OCI-M1 (cell line): ENCODE measurements around the gene FOXS1.
A peak's percentile ranks its signal among the peaks of the same experiment; 100 is the strongest.

Experiments used
- DNase-seq: peaks from one replicate; lab custom pipeline; 2025; lab: John Stamatoyannopoulos, UW

The FOXS1 gene

DNA sequence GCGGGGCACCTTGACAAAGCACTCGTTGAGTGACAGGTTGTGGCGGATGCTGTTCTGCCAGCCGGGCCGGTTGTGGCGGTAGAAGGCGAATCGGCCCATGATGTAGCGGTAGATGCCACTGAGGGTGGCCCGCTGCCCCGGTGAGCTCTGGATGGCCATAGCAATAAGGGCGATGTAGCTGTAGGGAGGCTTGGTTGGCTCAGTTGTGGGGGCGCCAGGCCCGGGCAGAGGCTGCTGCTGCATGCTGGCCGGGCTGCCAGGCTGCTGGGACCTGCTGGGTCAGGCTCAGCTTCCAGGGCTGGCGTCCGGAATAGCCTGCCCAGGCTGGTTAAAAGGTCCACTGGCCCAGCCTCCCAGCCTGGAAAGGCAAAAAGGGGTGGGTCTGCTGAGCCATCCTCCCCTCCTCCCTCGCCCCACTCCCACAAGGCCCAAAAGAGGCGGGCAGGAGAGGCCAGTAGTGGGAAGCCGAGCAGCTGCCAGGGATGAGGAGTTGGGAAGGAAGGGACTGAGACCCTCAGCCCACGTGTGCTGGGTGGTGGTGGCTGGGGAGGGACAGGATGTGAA is at the start of gene FOXS1:
FOXS1 (minus strand) TSS at position 305 of the 564 bp plus-strand sequence; CDS start at position 243, 62 bp downstream.
- DNase-seq = no peak

DNA sequence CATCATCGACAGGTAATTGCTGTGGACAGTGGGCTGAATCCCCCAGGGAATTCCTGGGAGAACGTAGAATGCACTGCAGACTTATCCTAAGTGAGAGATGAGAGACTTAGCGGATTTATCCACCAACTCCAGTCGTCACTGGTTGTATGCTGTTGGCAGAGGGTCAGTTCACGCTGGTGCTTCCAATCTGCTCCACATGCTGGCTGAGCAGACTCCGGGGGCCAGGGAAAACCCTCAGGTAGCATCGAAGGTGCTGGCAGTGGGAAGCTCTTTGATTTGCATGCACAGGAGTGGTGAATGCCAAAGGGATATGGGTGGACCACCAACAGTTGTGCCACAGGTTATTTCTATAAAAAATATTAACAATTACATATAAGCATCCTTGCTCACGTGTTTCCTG is 45.2 kb upstream of the FOXS1 start:
- no peak for DNase-seq

DNA sequence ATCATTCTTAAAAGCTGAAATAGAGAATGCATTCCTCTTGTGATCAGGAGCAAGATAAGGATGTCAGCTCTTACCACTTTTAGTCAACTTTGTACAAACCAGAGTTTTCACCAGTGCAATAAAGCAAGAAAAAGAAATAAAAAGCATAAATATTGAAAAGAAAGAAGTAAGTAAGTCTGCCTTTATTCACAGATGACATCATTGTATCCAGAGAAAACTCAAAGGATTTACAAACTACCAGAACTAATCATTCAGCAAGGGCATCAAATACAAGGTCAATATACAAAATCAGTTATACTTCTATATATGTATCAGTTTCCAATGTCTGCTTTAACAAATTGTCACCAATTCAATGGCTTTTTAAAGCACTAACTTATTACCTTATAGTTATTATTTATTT is 38.4 kb upstream of the FOXS1 start:
- no peak for DNase-seq

DNA sequence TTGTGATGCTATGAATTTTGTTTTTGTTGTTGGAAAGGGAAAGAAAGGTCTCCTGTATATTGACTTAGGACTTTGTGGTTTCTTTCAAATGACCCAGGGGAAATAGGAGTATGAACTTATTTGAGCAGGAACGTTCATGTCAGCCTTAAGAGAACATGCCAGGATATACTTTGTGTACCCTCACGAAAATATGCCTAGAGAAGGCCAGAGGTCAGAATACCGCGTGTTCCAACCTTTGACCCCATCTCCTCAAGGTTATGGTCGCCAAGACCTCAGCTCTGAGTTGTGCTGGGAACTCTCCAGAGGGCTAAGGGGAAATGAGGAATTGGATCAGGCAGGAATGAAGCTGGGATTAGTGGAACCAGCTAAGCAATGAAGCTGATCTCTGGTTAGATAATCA is 36.5 kb upstream of the FOXS1 start:
- no peak for DNase-seq

DNA sequence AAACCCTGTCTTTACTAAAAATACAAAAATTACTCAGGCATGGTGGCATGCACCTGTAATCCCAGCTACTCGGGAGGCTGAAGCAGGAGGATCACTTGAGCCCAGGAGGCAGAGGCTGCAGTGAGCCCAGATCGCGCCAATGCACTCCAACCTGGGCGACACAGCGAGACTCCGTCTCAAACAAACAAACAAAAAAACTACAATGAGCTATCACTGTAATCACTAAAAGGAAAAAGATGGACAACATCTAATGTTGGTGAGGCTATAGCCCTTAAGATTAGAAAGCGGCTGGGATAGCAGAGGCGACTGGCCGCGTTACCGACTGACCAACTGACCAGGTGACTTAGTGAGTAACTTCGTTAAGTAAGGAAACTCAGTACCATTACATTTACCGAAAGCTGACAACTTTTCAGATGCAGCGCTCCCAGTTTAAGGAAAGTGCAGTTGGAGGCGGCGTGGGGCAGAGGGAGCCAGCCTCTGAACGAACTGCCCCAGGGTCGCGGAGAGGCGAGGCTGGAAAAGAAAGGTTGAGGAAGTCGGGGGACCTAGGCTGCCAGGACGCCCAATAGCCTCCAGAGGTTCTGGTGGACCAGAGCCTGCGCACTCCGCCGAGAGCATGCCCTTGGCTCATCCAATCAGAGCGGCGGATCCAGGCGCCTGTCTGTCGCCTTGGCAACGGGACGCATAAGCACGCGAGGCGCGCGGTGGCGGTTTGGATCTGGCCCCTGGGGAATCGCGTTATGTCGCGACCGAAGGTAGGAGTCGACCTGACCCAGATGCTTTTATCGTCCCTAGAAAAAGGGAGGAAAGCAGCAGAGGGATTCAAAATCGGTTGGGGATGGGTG is 34.0 kb upstream of the FOXS1 start:
- peak; percentile 91 for DNase-seq

DNA sequence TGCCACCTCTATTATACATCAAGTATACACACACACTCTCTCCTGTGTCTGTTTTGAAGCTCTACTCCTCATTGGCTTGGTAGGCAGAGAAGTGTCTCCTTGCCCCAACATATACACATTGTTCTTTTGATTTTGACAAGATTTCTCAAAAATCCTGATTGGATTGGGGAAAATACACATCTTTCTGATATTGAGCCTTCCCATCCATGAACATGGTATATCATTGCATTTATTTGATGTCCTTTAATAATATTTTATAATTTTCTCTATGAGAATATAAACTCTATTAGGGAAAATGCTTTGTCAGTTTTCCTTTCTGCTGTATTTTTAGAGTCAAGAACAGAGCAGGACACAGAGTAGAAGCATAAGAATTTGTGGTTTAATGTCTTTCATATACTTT is 32.3 kb upstream of the FOXS1 start:
- DNase-seq = no peak

DNA sequence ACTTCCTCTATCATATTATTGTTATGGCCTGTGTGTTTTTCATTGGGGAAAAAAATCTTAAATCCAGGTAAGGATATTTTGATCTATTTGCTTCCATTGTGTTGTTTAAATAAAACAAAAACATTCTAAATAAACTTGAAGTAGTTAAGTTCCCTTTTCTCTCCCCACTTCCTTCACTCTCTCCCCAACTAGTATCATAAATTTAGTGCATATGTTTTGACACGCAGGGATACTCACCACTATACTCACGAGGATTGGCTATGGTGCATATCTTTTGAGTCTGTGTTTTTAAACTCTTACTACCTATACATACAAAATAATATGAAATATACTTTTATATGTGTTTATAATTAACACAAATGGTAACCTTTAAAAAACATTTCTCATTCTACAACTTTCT is 30.3 kb upstream of the FOXS1 start:
- peak; percentile 6 for DNase-seq

DNA sequence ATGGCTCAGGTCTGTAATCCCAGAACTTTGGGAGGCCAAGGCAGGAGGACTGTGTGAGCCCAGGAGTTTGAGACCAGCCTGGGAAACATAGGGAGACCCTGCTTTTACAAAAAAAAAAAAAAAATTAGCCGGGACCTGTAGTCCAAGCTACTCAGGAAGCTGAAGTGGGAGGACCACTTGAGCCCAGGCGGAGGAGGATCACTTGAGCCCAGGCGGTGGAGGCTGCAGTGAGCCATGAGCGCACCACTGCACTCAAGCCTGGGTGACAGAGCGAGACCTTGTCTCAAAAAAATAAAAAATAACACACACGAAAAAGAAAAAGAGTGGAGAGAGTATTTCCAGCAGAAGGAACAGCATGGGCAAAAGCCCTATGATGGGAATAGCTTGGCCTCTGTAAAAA is 27.0 kb upstream of the FOXS1 start:
- no peak for DNase-seq

DNA sequence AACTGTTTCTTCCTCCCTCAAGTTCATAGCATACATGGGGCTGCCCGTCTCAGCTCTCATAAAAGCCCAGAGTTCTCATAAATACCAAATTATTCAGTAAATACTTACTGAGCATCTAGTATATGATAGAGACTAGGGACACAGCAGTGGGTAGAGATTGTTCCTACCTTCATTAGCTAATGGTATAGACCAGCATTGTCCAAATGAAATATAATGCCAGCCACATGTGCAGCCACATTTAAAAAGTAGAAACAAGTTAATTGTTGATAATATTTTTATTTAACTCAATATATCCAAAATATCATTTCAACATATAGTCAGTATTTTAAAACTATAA is 26.2 kb upstream of the FOXS1 start:
- DNase-seq = no peak

DNA sequence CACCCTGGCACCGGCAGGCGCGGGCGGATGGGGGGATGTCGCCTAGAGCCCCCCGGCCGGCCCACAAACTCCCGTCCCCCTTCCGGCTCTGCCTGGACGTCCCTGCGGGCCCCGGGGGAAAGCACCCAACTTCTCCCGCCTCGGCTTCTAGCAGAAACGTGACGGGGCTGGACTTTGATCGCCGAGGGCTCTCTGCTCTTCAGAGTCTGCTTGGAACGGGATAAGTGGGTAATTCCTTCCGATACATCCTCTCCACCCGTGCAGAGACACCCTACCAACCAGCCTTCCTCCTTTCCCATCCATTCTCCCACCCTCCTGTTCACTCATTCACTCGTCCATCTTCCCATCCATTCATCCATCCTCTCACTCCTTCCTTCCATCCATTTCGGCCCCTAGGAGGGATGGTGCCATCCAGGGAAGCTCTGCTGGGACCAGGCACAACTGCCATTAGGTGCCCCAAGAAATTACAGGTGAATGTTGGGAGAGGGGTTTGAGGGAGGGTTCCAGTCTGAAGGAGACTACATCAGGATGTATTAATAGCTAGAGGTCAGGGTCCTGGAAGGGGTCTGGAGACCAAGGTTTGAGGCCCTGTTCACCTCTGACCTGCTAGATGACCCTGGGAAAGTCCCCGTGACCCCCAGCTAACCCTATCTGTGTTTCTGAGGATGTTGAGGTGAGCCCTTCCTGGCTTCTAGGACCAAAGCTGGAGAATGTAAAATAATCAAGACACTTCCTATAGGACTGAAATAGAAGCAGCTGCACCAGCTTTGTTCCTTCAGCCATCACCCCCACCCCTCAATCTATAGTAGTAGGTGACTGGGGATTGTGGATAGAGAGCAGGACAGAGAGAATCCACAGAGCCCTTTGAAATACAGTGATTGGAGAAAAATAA is 25.6 kb upstream of the FOXS1 start:
- no peak for DNase-seq

DNA sequence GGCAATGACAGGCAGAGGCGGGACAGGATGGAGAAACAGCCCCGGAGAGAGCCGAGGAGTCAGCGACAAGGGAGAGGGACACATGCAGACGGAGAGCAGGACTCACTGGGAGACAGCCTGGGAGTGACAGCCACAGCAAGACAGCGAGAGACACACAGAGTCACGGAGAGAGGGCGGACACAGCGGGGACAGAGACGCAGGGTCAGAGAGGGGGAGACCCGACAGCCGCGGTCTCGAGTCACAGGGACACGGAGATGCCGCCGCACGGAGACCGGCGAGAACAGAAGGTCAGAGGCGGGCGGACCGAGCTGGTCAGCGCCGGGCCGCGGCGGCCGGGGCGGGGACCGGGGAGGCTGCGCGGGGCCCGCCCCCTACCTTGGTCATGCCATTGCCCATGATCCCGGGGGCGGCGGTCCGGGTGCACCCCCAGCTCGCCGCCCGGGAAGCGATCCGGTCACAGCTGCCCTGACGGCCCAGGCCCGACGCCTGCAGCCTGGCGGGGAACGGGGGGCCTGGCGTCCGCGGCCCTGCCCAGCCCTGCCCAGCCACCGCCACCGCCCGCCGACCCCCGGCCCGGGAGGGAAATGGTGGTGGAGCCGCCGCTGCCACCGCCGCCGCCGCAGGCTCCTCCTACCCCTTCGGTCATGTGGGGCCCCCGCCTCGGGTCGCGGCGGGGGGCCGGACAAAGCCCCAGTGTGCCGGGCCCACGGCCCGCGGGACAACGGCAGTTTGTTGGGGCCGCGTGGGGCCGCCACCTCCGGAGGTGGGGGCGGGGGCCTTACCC is 24.7 kb upstream of the FOXS1 start, which contains the start of the genes DUSP15 and TTLL9:
DUSP15 (minus strand) TSS at position 586 of the 784 bp plus-strand sequence; CDS start at position 396, 190 bp downstream.
TTLL9 (plus strand) TSS at position 693 of the 784 bp plus-strand sequence. CDS start 493 bp downstream, outside the sequence.
- DNase-seq = no peak

DNA sequence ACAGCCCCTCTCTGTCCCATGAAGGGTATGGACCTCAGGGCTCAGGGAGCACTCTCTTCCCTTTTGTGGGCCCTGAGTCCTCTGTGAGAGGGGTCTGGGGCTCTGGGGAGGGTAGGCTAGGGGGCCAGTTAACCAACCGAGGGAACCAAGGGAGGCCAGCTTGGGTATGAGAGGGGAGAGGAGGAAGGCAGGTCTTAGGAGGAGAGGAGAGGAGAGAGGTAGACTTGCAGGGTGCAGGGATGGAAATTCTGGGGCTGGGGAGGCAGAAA is 24.2 kb upstream of the FOXS1 start:
- no peak for DNase-seq

DNA sequence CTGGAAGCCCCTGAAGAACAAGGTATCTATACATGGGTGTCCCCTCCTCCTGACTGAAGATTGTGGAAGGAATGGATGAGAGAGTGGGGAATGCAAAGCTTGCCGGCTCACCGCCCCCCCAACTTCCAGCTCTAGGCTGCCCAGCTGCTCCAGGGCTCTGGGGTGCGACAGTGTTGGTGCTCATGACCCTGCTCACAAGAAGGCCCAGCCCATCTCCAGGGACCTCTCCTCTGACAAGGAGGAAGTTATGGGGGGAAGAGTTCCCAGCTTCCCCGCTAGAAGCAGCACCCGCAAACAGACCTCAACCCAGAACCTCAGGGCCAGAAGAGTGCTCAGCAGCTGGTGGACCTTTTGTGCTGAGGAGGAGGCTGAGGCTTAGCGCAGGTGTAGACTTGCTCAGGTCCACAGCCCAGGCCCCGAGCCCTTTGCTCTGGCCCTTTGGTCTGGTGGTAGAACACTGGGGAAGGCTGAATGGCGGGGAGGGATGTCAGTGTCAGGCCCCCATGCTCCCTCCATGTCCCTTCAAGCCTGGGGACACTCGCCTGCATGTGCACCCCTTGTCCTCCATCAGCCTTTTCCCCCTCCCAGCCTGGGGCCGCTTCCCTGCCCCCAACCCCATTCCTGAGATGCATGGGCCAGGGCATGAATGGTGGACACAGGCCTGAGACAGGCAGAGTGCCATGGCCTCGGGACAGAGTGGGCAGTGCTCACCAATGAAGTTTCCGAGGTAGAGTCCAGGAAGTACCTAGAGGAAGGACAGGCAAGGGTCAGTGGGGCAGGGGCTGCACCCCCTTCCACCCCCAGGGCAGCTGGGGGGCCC is 23.7 kb upstream of the FOXS1 start:
- DNase-seq = no peak

DNA sequence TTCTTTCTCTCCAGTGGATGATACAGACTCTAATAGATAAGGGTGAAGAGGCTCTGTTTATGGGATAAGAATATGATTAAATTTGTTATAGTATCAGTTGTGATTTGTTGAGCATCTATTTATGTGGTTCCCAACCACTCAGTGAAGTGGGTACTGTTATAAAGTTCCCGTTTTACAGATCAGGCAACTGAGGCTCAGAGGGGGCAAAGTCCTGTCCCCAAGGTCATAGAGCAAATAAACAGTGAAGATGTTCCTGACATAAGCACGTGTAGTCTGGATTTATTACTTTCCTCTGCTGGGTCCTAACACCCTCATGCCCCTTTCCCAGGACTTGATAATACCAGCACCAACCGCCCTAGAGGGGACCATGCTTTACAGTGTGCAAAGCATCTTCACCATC is 20.8 kb upstream of the FOXS1 start:
- DNase-seq = no peak

DNA sequence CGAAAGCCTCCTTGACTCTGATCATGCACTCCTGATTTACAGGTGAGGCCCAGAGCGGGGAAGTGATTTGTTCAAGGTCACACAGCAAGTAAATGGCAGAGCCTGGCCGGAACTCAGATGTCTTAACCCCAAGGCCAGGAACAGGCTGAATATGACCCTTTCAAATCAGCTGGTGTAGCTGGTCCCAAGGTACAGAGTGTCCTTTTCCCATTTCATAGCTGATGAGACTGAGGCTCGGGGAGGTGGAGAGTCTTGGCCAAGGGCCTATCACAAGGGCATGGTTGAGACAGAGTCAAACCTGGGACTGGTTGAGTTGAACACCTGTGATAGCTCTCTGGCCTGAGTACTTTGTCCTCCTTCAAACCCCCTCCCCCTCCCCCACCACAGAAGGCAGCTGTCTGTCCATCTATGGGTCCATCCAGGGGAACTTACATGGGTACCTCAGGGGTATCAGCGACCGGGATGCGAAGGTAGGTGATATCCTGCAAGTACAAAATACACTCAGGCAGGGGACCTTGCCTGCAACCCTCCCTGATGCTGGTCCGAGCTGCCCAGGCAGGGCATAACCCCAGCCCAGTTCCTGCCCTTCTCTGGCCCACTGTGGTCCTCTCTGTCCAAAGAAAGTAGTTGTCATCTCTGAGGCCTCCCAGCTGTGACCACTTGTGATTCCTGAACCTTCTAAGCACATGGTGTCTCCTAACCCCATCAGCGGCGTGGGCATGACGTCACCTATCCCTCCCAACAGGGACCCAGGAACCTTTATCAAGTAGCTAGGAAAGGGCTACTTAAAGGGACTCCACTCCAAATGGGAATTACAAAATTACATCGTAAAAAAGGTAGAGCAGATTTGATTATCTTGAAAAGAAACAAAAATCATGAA is 19.4 kb upstream of the FOXS1 start:
- no peak for DNase-seq

DNA sequence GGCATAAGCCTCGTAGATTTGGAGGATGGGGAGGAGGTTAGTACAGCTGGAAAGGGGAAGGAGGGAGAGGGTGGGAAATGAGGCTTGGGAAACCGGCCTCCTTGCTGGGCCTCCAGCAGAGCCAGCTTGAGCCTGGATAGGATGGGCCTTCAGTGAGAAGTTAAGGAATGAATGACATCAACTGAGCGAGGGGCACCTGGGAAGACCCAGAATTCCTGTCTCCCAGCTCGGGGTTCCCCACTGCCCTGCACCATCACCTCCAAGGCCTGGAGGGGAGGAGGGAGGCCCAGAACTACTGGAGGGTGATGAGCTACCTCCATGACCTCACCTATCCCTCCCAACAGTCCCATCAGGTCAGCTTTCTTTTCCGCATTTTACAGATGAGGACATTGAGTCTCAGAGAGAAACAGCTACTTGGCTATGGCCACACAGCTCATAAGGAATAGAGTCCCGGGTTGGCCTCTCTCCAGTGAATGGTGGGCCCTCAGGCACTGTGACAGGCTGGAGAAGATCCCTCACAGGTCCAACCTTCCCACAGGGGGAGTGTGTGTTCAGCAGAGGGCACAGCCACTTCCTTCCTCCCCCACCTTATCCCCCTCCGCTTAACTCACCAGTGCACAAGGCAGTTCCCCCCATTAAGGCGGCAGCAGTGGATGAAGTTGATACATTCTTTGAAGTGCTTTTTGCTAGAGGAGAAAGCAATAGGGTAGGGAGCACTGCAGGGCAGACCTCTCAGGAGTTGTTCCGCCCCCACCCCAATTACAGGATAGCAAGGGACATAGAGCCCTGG is 18.1 kb upstream of the FOXS1 start:
- DNase-seq = no peak

DNA sequence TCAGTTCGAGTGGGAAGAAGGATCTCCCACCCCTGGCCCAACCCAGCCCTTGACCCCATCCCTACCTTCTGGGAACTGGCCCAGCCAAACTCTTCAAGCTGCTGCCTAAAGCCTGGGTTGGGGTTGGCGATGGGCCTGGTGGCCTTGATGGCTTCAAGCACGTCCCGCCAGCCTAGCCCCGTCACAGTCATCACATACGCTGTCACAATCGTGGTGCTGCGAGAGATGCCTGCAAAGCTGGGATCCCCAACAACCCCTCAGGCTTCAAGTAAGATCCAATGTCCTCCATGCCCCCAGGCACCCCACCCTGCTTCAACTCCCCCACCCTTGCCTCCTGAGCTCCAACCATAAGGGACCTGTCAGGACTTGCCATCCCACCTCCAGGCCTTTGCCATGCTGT is 17.1 kb upstream of the FOXS1 start:
- DNase-seq = no peak

DNA sequence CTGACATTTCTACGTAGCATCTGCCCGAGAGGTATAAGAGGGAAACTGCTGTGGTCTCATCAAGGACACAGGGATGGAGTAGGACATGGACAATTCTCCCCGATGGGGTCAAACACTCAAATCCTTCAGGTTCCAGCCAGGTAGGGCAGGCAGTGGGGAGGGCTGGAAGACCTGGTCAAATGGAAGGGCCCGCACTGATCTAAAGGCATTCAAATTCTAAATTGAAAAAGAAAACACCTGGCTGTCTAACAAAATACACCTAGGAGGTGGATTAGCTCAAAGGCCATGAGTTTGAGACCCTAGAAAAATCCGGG is 16.7 kb upstream of the FOXS1 start:
- DNase-seq = no peak

DNA sequence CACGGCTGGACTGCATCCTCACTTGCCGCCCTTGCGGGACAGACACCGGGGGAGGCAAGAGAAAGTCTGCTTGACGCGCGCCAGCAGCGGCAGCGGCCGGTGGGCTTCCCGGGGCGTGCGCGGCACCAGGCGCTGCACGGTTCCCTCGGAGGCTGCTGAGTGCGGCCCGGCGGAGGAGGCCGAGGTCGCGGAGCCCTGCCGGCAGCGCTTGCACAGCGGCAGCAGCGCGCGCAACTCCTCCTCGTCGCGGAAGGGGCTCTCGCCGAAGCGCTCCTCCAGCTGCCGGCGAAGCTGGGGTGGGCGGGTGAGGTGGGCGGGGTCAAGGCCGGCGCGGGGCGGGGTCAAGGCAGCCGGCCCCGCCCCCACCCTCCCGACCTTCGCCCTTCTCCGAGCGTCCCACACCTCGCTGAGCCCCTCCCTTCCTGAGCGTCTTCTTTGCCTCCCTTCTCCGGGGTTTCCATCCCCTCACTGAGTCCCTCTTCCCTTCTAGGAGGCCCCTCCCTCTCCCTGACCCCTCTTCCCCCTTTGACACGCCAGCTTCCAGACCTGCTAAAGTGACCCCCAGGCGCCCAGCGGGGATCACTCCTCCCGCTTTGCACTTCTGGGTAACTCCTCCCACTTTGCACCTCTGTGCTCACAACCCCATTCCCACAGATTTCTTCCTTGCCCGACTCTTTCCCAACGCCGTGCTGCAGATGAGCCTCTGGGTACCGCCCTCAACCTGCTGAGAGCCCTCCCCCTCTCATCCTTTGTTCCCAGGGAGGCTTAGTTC is 16.2 kb upstream of the FOXS1 start:
- peak; percentile 63 for DNase-seq
